Measurements from ENCODE around the gene HACD2. TPM values are rescaled to one million over a fixed set of nuclear protein-coding genes. Genes with fewer than 3 reads are reported as not detected.

HACD2 gene
- total and polyA plus RNA-seq, 9 donors: 9.6 to 16.1 (median 12.5) TPM

DNA sequence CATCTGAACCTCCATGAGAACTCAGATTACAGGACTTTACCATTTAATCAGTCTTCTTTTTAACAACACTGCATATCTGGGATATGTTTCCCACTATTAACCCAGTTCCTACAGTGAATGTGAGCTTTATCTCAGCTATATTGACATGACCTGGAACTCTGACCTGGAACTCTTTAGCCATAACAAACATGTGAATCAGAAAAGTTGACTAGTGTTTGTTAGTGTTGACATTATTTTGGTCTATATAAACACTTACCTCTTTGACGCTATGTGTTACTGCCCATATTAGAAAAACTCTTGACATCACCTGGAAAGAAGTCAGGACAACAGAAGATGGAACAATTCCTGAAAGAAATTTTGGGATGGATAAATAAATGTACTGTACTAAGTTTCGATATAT, 56.7 kb downstream of the HACD2 start:
- Histone ChIP-seq H3K27me3 (ENCODE audit: control insufficient read depth, insufficient read depth, low read length) (no peaks in the 10 kb centered on the region), H3K36me3 (ENCODE audit: control insufficient read depth, insufficient read depth, low read length) (peaks cover 3% of the 10 kb centered on the region), H3K4me3 (ENCODE audit: low read length) (no peak overlapping the region), H3K9me3 (replicated peaks; ENCODE audit: control insufficient read depth, low read depth, low read length) (no peaks in the 10 kb centered on the region), H3K4me1 (ENCODE audit: control insufficient read depth, insufficient read depth, low read length) (no peaks in the 10 kb centered on the region), H3K27ac (ENCODE audit: low read length) (no peak overlapping the region)
- DNase-seq: no peak
- no CpG with 5 or more reads among the region's 2 CpGs for WGBS (ENCODE audit: insufficient coverage)

DNA sequence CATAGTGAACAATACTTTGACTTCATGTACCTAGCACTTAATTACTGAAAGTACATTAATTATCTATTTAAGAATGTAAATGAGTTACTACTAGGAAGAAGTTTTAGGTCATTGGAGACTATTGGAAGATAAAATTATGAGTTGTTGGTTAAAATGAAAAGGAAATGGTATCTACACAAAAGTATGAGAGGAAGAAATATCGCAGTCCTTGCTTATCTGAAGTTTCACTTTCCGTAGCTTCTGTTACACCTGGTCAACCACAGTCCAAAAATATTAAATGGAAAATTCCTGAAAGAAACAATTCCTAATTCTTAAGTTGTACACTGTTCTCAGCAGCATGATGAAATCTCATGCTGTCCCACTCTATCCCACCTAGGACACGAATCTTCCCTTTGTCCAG, 57.8 kb downstream of the HACD2 start:
- Histone ChIP-seq H3K4me3 (ENCODE audit: low read length) (no peak overlapping the region), H3K27me3 (ENCODE audit: control insufficient read depth, insufficient read depth, low read length) (no peaks in the 10 kb centered on the region), H3K9me3 (replicated peaks; ENCODE audit: control insufficient read depth, low read depth, low read length) (no peaks in the 10 kb centered on the region), H3K36me3 (ENCODE audit: control insufficient read depth, insufficient read depth, low read length) (peaks cover 3% of the 10 kb centered on the region), H3K4me1 (ENCODE audit: control insufficient read depth, insufficient read depth, low read length) (no peaks in the 10 kb centered on the region), H3K27ac (ENCODE audit: low read length) (no peak overlapping the region)
- no peak for DNase-seq
- no CpG with 5 or more reads among the region's 3 CpGs for WGBS (ENCODE audit: insufficient coverage)

GRCh38 chr3:123526474-123526873, 58.4 kb downstream of the HACD2 start:
- no peak for DNase-seq
- Histone ChIP-seq H3K4me1 (ENCODE audit: control insufficient read depth, insufficient read depth, low read length) (no peaks in the 10 kb centered on the region), H3K36me3 (ENCODE audit: control insufficient read depth, insufficient read depth, low read length) (peaks cover 3% of the 10 kb centered on the region), H3K4me3 (ENCODE audit: low read length) (no peak overlapping the region), H3K9me3 (replicated peaks; ENCODE audit: control insufficient read depth, low read depth, low read length) (no peaks in the 10 kb centered on the region), H3K27me3 (ENCODE audit: control insufficient read depth, insufficient read depth, low read length) (no peaks in the 10 kb centered on the region), H3K27ac (ENCODE audit: low read length) (no peak overlapping the region)
- no CpG with 5 or more reads among the region's 1 CpG for WGBS (ENCODE audit: insufficient coverage)

- no peak for DNase-seq
- H3K36me3 ChIP-seq (ENCODE audit: control insufficient read depth, insufficient read depth, low read length): peaks cover 3% of the 10 kb centered on the region
- H3K4me3 ChIP-seq (ENCODE audit: low read length): no peak overlapping the region
- WGBS (ENCODE audit: insufficient coverage): no CpG with 5 or more reads among the region's 3 CpGs
- no peaks in the 10 kb centered on the region for H3K27me3 ChIP-seq (ENCODE audit: control insufficient read depth, insufficient read depth, low read length)
- H3K4me1 ChIP-seq (ENCODE audit: control insufficient read depth, insufficient read depth, low read length): no peaks in the 10 kb centered on the region
- no peak overlapping the region for H3K27ac ChIP-seq (ENCODE audit: low read length)
- no peaks in the 10 kb centered on the region for H3K9me3 ChIP-seq (replicated peaks; ENCODE audit: control insufficient read depth, low read depth, low read length)
Observed at GRCh38 chr3:123525433-123525832, 59.4 kb downstream of the HACD2 start.

- DNase-seq: no peak
- Histone ChIP-seq H3K27ac (ENCODE audit: low read length) (no peak overlapping the region), H3K4me1 (ENCODE audit: control insufficient read depth, insufficient read depth, low read length) (no peaks in the 10 kb centered on the region), H3K36me3 (ENCODE audit: control insufficient read depth, insufficient read depth, low read length) (peaks cover 3% of the 10 kb centered on the region), H3K9me3 (replicated peaks; ENCODE audit: control insufficient read depth, low read depth, low read length) (no peaks in the 10 kb centered on the region), H3K27me3 (ENCODE audit: control insufficient read depth, insufficient read depth, low read length) (no peaks in the 10 kb centered on the region), H3K4me3 (ENCODE audit: low read length) (no peak overlapping the region)
- WGBS (ENCODE audit: insufficient coverage): 80% methylated on average over 1 of the region's 4 CpGs
Observed at GRCh38 chr3:123524981-123525380, 59.9 kb downstream of the HACD2 start.

DNA sequence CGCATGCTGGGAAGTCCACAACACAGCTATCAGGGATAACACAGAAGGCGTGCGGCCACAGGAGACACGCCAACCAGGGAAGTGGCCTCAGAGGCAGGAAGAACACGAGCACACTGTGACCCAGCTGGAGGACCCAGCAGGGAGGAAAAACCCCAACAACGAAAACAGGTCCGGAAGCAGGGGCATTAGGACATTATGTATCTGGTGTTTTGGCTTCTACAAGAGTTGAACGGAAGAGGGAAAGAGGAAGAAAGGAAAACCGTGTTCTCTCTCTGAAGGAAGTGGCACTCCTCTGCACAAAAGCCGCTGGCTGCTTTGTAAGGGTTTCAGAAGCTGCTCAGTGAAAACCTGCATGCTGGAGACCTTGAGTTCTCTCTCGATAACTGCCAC, 61.8 kb downstream of the HACD2 start:
- no peaks in the 10 kb centered on the region for H3K4me1 ChIP-seq (ENCODE audit: control insufficient read depth, insufficient read depth, low read length)
- no peak overlapping the region for H3K4me3 ChIP-seq (ENCODE audit: low read length)
- no peaks in the 10 kb centered on the region for H3K9me3 ChIP-seq (replicated peaks; ENCODE audit: control insufficient read depth, low read depth, low read length)
- no peak overlapping the region for H3K27ac ChIP-seq (ENCODE audit: low read length)
- peaks cover 3% of the 10 kb centered on the region for H3K36me3 ChIP-seq (ENCODE audit: control insufficient read depth, insufficient read depth, low read length)
- H3K27me3 ChIP-seq (ENCODE audit: control insufficient read depth, insufficient read depth, low read length): no peaks in the 10 kb centered on the region
- DNase-seq: peak; percentile 25
- 78% methylated on average over 10 of the region's 11 CpGs for WGBS (ENCODE audit: insufficient coverage)

GRCh38 chr3:123522320-123523022, 62.4 kb downstream of the HACD2 start:
- Histone ChIP-seq H3K4me1 (ENCODE audit: control insufficient read depth, insufficient read depth, low read length) (no peaks in the 10 kb centered on the region), H3K4me3 (ENCODE audit: low read length) (no peak overlapping the region), H3K27me3 (ENCODE audit: control insufficient read depth, insufficient read depth, low read length) (no peaks in the 10 kb centered on the region), H3K9me3 (replicated peaks; ENCODE audit: control insufficient read depth, low read depth, low read length) (no peaks in the 10 kb centered on the region), H3K27ac (ENCODE audit: low read length) (no peak overlapping the region), H3K36me3 (ENCODE audit: control insufficient read depth, insufficient read depth, low read length) (no peaks in the 10 kb centered on the region)
- 85% methylated on average over 2 of the region's 4 CpGs for WGBS (ENCODE audit: insufficient coverage)
- DNase-seq: no peak

GRCh38 chr3:123521179-123521969, 63.5 kb downstream of the HACD2 start:
- Histone ChIP-seq H3K27me3 (ENCODE audit: control insufficient read depth, insufficient read depth, low read length) (no peaks in the 10 kb centered on the region), H3K9me3 (replicated peaks; ENCODE audit: control insufficient read depth, low read depth, low read length) (no peaks in the 10 kb centered on the region), H3K4me3 (ENCODE audit: low read length) (no peak overlapping the region), H3K36me3 (ENCODE audit: control insufficient read depth, insufficient read depth, low read length) (no peaks in the 10 kb centered on the region), H3K4me1 (ENCODE audit: control insufficient read depth, insufficient read depth, low read length) (no peaks in the 10 kb centered on the region), H3K27ac (ENCODE audit: low read length) (no peak overlapping the region)
- 57% methylated on average over 1 of the region's 3 CpGs for WGBS (ENCODE audit: insufficient coverage)
- peak; percentile 48 for DNase-seq

GRCh38 chr3:123520656-123521055, 64.2 kb downstream of the HACD2 start:
- WGBS (ENCODE audit: insufficient coverage): no CpG with 5 or more reads among the region's 2 CpGs
- Histone ChIP-seq H3K9me3 (replicated peaks; ENCODE audit: control insufficient read depth, low read depth, low read length) (no peaks in the 10 kb centered on the region), H3K36me3 (ENCODE audit: control insufficient read depth, insufficient read depth, low read length) (no peaks in the 10 kb centered on the region), H3K27me3 (ENCODE audit: control insufficient read depth, insufficient read depth, low read length) (no peaks in the 10 kb centered on the region), H3K4me1 (ENCODE audit: control insufficient read depth, insufficient read depth, low read length) (no peaks in the 10 kb centered on the region), H3K27ac (ENCODE audit: low read length) (no peak overlapping the region), H3K4me3 (ENCODE audit: low read length) (no peak overlapping the region)
- no peak for DNase-seq

DNA sequence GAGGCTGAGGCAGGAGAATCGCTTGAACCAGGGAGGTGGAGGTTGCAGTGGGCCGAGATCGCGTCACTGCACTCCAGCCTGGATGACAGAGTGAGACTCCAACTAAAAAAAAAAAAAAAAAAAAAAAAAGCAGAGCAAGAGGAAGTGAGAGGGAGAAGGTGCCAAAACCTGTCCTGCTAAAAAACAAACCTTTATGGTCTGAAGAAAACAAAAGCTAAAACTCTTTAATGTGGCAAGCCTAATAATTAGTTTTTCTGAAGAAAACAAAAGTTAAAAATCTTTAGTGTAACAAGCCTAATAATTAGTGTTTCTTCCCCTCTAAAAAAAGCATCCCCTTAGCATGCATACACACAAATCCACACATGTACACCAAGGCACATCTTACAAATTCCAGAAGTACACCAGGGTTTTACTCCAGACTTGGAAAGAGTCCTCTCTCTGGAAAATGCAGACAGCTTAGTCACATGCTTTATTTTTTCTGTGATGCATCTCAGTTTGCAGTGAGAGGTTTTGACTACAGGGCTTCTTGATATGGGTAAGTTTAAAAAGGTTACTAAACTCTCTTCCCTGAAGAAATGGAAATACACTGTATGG, 65.9 kb downstream of the HACD2 start:
- no peak for DNase-seq
- H3K36me3 ChIP-seq (ENCODE audit: control insufficient read depth, insufficient read depth, low read length): no peaks in the 10 kb centered on the region
- H3K27me3 ChIP-seq (ENCODE audit: control insufficient read depth, insufficient read depth, low read length): no peaks in the 10 kb centered on the region
- no peak overlapping the region for H3K4me3 ChIP-seq (ENCODE audit: low read length)
- H3K9me3 ChIP-seq (replicated peaks; ENCODE audit: control insufficient read depth, low read depth, low read length): no peaks in the 10 kb centered on the region
- no peaks in the 10 kb centered on the region for H3K4me1 ChIP-seq (ENCODE audit: control insufficient read depth, insufficient read depth, low read length)
- WGBS (ENCODE audit: insufficient coverage): no CpG with 5 or more reads among the region's 4 CpGs
- H3K27ac ChIP-seq (ENCODE audit: low read length): no peak overlapping the region
